HG03378 (cell line): ENCODE results near the gene CACNA1C.

Experiments
- ATAC-seq: cut with Tn5 transposase; IDR thresholded peaks from one replicate; pipeline ENCODE4 v1.9.1; 2021; ENCODE audit warnings: mild to moderate bottlenecking, moderate library complexity; ENCODE audit not compliant: unreplicated experiment

Gene CACNA1C

DNA sequence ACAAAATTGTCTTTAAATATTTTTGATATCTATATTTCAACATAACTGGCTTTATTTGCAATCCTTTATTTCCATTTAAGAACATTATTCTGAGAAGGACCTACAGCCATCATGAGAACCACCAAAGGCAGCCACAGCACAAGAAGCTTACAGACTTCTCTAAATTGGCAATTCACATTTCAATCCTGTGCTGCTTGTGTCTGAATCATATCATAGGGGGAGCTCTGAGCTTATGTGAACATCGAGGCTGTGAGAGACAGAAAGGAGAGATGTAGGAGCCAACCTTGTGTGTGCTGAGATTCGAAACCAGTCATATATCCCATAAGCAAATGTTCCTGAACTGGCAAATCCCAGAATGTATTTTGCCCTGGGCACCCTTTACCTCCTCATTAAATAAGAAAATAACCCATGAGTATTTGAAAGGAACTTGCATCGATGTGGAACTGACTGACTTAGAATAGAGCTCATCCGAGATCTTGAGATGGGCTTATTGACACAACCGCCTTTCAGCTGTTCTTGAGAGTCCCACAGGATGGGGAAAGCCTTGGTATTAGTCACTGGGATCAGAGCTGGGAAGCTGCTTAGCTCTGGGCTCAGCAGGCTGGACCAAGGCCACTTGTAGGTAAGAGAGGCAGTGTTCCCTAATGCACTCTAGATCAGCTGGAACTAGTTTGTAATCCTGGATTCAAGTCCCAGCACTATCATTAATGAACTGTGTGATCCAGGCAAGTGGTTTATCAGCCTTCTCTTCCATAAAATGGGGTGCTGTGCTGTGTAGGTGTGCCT lies 329.8 kb downstream of the CACNA1C start:
- ATAC-seq, result no peak

DNA sequence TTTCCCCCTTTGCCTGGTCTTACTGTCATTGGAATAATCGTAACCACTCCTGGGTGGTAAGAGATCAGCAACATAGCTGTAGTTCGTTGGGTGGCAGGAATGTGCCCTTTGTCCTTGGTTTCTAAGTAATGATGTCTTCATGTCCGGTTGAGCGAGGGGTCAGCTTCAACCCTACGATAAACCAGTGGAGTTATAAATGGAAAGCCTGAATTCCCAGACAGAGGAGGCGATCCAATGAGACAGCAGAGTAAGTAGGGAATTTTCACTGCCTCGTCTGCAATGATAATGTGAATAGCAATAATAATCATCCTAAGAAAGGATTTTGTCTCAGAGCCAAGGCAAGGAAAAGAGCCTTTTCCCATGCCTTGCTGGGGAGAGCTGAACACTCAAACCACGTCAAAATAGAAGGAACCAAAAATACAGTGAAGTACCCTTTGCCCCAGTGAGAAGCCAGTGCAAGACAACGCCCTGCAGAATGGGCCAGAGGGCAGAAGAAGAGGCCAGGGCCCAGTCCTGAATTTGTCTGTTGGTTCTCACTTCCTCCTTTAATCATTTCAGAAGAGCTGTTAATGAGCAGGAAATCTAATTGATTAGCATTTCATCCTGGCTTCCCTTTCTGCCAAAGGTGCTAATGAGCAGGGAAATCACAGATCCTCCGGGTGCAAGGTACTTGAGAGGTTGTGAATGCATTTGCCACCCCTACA lies 330.7 kb downstream of the CACNA1C start:
- no peak for ATAC-seq

DNA sequence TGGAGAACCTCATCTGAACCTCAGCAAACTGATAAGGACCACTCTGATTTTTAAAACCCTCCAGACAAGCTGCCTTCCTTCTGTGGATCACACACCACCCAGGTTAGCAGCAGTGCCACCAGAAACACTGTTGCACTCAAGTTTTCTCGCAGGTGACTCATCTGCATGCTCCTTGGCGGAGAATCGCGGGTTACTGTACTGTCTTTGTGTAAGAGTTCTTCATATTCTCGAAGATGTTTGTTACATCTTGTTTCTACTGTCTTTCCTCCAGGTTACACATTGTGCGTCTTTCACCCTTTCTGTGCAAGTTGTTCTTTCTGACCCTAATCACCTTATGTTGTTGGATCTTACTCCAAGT lies 331.2 kb downstream of the CACNA1C start:
- no peak for ATAC-seq

DNA sequence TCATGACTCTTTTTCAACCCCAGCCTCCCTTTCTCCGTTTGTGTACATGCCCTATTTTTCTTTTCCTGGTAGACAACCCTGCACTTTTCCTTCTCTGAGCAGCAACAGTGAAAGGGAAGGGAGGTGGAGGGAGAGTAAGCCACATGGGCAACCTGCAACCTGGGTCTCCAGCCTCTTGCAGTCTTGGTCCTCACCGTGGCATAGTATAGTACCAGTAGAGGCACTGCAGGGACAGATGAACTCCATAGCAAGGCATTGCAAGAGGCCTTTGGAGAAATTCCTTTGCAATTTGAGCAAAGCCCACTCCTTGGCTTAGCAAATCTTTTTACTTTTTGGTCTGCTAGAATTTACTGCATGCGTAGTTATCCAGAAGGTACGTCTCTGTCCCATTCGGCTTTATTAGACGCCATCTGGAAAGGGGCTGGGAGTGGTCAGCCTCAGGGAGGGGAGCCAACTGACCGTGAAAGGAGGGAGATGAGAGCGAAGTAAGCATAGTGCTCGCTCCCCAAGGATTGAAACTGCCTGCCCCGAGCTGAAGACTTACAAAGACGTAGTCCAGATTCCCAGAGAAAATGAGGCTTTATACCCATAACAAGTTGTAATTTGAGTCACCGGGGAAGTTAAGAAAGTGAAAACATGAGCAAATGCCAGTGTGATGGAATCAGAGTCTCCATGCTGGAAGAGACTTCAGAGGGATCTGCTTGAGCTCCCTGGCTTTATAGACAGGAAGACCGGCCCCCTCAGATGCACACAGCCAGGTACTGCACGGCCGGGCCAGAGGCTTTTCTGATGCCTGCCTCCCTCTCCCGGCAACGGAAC lies 332.0 kb downstream of the CACNA1C start:
- no peak for ATAC-seq

DNA sequence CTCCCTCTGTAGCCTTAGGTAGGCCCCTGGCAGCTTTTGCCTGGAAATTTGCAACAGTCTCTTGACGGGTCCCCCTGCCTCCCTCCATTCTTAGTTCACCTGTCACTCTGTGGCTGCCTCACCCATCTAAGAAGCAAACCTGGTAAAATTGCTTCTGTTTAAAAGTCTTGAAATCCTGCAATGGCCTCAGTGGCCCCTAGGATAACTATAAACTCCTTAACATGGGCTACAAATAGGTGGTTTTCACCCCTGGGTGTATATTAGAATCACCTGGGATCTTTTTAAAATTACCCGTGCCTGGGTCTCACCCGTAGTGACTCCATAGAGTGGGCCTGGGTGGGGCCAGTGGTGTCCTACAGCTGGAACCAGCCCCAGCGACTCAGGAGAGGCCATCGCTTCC lies 332.7 kb downstream of the CACNA1C start:
- ATAC-seq, result no peak

DNA sequence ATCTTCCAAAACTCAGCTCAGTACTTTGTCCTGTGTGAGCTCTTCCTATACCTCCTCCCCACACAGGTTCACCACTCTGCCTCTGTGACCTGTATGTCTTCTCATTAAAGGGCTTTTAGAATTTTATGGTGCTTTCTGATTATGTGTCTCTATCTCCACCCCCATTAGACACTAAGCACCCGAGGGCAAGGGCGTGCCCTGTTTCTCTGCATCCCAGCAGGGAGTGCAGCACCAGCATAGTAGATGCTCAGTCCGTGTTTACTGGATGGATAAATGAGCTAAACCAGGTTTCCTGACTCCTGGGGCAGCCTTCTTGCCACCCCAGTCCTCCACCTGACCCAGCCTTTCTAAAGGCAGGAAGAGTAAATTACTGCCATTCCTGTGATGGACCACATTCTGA lies 333.8 kb downstream of the CACNA1C start:
- ATAC-seq, result no peak

DNA sequence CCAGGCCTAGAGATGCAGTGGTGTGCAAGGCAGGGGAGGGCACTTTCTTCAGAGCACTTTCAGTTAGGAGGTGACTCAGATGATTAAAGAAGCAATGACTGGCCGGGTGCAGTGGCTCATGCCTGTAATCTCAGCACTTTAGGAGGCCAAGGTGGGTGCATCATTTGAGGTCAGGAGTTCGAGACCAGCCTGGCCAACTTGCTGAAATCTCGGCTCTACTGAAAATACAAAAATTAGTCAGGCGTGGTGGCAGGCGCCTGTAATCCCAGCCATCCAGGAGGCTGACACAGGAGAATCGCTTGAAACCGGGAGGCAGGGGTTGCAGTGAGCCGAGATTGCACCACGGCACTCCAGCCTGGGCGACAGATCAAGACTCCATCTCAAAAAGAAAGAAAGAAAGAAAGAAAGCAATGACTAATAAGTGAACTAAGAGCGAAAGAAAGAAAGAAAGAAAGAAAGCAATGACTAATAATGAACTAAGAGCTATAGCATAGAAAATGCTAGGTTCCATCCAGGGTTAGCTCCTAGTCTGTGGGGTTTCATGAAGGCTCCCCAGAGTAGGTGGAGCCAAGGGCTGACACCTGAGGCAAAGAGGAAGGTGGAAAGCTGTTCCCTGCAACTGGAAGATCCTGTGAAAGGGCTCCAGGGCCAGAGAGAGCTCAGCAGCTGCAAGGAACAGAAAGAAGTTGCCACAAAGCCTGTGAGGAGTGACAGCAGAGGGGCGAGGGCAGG lies 334.5 kb downstream of the CACNA1C start:
- ATAC-seq, result peak; percentile 43

DNA sequence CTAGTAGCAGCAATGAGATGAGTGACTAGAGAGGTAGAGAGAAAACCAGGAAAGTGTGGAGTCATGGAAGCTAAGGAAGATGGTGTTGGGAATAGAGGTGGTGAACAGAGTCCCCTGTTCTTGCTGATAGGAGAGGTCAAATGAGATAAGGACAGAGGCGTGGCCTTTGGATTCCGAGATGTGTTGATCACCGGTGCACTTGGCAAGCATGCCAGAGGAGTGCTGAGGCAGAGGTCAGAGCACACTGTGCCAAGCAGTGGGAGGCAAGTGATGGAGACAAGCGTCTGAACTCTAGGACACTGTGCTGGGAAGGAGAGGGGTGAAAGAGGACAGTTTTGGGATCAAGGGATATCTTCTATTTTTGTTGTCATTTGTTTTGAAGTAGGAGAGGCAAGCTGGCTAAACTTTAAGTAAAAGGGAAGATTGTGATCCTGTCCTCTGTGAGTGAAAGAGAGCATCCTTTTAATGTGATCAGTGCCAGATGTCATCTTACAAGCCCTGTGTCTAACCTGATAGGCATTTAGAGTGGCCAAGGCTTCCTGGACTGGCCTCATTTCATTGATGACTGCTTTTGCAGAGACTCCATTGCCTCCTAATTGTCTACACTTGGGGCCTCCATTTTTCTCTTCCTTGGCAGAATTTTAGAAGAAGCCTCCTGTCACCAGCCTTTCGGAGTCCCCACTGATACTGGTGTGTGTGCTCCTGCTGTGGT lies 336.4 kb downstream of the CACNA1C start:
- no peak for ATAC-seq

DNA sequence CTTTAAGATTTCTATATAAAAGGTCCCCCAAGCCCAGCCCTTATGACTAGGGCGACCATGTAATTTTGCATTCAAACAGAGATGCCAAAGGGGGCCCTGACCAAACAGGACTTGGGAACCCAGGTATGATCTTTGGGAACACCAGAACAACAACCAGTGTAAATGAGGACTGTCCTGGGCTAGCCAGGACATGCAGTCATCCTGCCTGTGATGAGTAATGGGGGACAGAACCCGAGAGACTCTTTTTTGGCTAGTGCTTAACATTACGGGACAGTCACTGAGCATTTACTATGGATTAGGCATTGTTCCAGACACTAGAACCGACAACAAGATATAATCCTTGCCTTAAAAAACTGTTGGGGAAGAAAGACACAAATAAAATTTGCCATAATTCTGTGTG lies 337.3 kb downstream of the CACNA1C start:
- no peak for ATAC-seq

DNA sequence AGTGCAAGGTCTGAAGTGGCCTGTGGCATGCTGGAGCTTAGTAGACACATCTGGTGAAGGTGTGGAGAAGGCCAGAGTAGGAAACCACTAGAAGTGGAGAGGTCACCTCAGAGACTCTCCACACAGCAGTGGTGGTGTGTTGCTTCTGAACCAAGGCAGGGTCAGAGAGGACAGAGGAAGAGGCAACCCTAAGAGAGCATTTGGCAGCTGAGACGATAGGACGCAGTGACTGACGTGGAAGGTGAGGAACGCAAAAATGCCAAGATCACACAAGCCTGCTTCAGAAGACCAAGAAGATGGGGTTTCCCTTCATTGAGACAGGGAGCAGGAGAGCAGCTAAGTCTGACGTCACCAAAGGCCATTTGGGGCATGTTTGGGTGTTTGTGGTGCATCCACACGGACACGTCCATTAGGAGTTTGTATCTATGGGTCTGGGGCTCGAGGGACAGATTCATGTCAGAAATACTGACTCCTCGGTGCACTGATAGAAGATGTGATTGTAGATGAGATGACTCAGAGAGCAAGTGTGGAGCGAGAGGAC lies 338.1 kb downstream of the CACNA1C start:
- ATAC-seq, result no peak

DNA sequence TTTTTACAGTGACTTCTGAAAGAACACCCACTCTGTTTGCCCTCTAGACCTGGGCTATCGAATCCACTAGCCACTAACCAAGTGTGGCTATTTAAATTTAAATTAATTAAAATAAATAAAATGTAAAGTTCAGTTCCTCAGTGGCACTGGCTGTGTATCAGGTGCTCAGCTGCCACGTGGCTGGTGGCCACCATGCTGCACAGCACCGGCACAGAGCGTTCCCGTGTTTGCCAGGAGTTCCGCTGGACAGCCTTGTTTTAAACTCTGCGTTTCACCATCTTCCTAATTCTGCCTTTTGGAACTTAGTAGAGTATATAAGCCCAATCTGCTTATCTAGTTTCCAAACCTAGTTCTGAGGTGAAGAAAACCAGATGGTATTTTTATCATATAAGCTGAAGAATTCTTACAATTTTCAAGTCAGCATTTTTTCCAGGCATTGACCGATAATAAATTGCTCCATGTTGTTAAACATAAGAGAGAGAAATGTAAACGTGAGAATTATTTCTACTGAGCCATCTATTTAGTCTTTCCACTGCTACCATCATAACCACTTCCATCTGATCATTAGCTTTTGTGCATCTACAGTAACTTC lies 339.0 kb downstream of the CACNA1C start:
- no peak for ATAC-seq

DNA sequence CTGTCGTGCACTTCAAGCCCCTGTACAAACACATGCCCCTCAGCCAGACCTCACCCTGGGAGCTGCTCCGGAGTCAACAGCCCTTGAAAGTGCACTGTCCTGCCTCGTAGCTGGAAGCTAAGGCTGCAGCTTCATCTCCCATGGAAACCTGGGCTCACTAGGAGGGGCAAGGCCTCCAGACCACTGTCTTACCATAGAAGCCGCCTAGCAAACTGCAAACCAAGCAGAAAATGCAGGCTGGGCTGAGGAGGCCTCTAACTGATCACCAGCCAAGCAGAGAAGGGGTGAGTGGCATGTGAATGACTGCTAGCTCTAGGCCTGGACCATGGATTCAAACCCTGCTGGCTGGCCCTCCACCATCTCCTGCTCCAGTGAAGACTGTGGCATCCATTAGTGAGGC lies 340.2 kb downstream of the CACNA1C start:
- no peak for ATAC-seq

DNA sequence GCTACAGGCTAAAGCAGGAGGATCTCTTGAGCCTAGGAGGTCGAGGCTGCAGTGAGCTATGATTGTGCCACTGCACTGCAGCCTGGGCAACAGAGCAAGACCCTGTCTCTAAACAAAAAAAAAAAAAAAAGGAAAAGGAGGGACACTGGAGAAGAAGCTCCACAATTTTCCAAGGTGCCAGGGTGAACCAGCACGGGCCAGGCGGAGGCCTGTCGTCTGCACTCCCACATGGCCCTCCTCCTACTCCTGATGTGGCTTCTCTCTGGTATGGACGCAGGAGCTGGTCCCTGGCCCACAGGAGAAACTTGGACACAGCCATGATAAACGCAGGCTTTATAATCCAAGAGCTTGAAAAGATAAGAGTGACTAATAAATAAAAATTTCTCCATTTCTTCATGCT lies 341.2 kb downstream of the CACNA1C start:
- ATAC-seq, result no peak

DNA sequence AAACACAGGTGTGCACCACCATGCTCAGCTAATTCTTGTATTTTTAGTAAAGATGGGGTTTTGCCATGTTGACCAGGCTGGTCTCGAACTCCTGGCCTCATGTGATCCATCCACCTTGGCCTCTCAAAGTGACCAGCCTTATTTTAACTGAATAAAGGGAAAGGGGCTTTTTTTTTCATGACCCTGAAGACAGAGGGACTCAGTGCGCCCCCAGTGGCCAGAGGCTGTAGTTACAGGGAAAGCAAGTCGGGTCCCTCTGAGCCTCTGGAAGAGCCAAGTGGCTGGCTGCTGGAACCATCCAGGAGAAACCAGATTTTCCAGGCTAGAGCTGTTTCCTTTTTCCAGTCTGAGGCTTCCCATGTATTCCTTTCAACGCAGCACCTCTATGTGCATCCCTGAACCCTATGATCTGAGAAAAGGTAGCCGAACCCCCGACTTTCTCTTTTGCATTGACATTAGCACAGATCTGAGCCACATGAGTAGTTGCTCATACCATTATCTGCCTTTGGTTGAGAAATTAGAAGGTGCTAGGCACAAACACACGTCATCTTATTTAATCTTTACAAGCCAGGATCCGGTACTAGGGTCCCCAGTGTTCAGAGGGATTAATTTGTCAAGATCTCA lies 342.7 kb downstream of the CACNA1C start:
- no peak for ATAC-seq

DNA sequence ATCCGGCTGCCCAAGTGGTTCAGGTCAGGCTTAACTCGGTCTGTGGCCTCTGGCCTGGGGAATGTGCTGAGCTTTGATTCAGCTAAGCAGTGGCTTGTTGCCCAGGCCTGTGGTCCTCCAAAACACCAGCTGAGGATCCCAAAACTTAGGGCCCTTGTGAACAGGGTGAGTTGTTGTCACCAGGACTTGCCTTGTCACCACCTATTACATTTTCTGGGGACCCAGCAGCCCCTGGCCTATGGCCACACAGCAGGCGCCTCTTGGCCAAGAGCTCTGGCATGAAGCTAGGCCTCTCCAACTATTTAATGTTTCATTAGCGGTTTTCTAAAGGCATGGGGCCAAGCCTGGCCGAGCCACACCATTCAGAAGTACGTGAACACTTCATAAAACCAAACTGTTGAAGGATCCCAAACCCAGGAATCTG lies 343.7 kb downstream of the CACNA1C start:
- ATAC-seq, result no peak

DNA sequence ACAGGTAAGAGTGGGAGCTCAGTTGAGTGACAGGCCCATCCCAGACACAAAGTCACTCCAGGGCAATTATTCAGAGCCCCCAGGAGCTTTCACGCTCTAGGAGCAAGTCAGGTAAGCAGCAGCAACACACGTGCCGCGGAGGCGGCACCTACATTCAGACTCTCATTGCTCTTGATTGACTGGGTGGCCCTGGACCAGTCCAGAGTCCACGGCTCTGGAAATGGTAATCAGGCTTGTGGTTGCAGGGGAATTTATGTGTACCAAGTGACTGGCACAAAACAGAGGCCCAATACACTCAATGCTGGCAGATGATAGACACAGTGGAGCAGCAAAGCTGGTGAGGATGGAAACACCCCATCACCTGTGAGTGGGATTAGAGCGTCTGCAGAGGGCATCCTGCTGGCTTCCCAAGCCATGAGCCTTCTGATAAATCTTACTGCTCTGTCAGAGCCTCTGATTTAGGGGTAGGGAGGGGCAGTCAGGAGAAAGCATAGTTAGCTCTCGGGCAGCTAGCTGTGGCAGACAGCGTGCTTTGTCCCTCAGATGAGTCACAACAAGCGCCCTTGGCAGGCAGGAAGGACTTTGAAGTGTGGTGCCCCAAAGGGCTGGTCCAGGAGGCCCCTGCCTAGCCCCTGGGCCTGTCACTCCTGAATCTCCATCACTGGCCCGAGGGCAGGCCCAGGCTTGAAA lies 344.7 kb downstream of the CACNA1C start:
- ATAC-seq, result no peak

DNA sequence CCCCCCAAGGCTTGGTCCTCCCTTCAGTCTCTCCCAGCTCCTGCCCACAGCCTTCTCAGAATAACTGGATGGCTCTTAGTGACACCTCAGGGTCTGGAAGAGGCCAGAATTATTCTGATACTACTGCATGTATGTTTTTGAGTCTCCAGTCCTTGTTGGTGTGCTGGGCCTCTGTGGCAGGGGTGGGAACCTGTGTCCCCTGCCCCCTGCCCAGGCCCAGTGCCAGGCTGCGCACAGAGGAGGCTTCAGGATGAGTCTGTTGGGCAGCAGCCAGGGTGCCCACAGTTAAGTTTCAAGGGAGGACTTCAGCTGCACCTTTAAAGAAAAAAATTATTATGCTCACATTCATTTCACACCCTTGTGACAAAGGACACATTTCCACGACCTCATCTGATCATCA lies 348.3 kb downstream of the CACNA1C start:
- no peak for ATAC-seq

DNA sequence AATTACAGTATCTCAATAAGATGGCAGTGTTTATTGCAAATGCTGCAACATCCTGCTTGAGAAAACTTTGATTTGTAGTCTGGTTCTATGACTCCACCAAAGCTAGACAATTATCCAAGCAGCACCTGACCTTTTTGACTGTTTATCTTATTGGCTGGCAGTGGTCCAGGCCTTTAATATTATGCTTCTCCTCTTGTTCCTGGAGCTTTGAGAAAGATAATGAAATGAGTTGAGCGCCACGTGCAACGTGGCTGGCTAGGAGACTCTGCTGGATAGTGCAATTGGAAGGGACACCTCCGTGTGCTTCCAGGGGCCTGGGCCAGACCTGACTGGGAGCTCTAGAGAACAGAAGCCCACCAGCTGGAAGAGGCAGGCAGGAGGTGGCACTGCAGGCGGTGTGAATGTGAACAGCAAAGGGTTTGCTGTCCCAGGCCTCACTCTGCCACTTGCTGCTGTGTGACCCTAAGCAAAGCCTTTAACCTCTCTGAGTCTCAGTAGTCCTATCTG lies 349.3 kb downstream of the CACNA1C start:
- no peak for ATAC-seq
